Smooth muscle cell (in vitro differentiated cells): Measurements from ENCODE around the gene ZFP36L2. TPM values are rescaled to one million over a fixed set of nuclear protein-coding genes. Genes with fewer than 3 reads are reported as not detected.

Experiments used
- DNase-seq: peaks from one replicate; lab custom pipeline; 2025; ENCODE audit not compliant: unreplicated experiment; lab: John Stamatoyannopoulos, UW
- H2AFZ ChIP-seq: fragments of 200-600 bp; sonication (generic); 2 replicates; pipeline ENCODE4 v1.6.0; 2016; ENCODE audit warnings: antibody characterized with exemption, low read depth, mild to moderate bottlenecking
- H3F3A ChIP-seq: fragments of 200-600 bp; sonication (generic); 2 replicates; pipeline ENCODE4 v1.6.0; 2017; ENCODE audit warnings: antibody characterized with exemption, low read depth
- H3K27ac ChIP-seq: fragments of 200-600 bp; sonication (generic); 2 replicates; pipeline ENCODE4 v1.5.1; 2016; ENCODE audit warnings: low read depth, mild to moderate bottlenecking
- H3K27me3 ChIP-seq: fragments of 200-600 bp; sonication (generic); 2 replicates; pipeline ENCODE4 v1.6.1; 2016; ENCODE audit warnings: low read depth, mild to moderate bottlenecking
- H3K36me3 ChIP-seq: fragments of 200-600 bp; sonication (generic); 2 replicates; pipeline ENCODE4 v1.5.1; 2016; ENCODE audit warnings: low read depth
- H3K4me1 ChIP-seq: fragments of 200-600 bp; sonication (generic); 2 replicates; pipeline ENCODE4 v1.5.1; 2016; ENCODE audit warnings: low read depth
- H3K4me2 ChIP-seq: fragments of 200-600 bp; sonication (generic); 2 replicates; pipeline ENCODE4 v1.6.0; 2016; ENCODE audit warnings: mild to moderate bottlenecking
- H3K4me3 ChIP-seq: fragments of 200-600 bp; sonication (generic); 2 replicates; pipeline ENCODE4 v1.5.1; 2016; ENCODE audit warnings: mild to moderate bottlenecking
- H3K79me2 ChIP-seq: fragments of 200-600 bp; sonication (generic); 2 replicates; pipeline ENCODE4 v1.6.0; 2016; ENCODE audit warnings: low read depth, mild to moderate bottlenecking
- H3K9ac ChIP-seq: fragments of 200-600 bp; sonication (generic); 2 replicates; pipeline ENCODE4 v1.6.0; 2016; ENCODE audit warnings: low read depth
- H3K9me3 ChIP-seq: fragments of 200-600 bp; sonication (generic); replicated peaks from 2 replicates; pipeline ENCODE4 v1.5.1; 2016; ENCODE audit warnings: low read depth
- H4K20me1 ChIP-seq: fragments of 200-600 bp; sonication (generic); 2 replicates; pipeline ENCODE4 v1.6.0; 2016; ENCODE audit warnings: low read depth
- WGBS: methylation state at CpG from one replicate; pipeline ENCODE4 v1.1.7; 2016; ENCODE audit warnings: low lambda C conversion rate; 5-methylcytosine and 5-hydroxymethylcytosine counted together
- polyA plus RNA-seq: library from polyadenylated mRNA; unstranded; fragments of >200 nt; fragmentation: Nextera tagmentation; extraction: Ambion mirVana; gene quantifications from 2 replicates; pipeline ENCODE4 v1.2.1, GENCODE V29; 2016
- total RNA-seq: library from RNA; depleted of rRNA; stranded (reverse); fragments of >200 nt; gene quantifications from 2 replicates; pipeline ENCODE4 v1.2.3, GENCODE V29; 2014
- TF ChIP-seq, protein P1 (sequence below): fragments of 200-600 bp; sonication (generic); IDR thresholded peaks from 2 replicates; pipeline ENCODE4 v1.5.1; 2017; ENCODE audit warnings: borderline replicate concordance, mild to moderate bottlenecking, antibody characterized with exemption; ENCODE audit not compliant: insufficient read depth, poor library complexity, severe bottlenecking

ZFP36L2 gene
- total and polyA plus RNA-seq, 2 experiments from 2014 or later, result 7.1 to 25.8 TPM

DNA sequence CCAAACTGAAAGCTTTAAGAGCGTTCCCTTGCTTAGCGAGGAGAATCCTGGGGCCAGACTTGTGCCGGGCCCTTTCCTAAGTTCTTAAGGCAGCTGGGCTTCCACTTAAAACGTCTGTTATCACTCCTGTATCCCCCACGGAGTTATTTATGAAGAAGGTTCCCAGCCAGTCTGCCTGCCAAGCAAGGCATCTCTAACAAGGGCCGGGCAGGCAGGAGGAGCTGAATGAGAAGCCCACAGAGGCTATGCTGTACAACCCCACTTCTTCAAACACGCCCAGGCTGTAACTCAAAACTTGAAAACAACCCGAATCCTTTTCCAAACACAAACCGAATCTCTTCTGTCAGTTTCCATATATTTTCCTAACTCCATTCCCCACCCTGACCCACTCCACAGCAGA is 39.0 kb upstream of the ZFP36L2 start:
- Histone ChIP-seq H3K4me3 (no peak overlapping the region), H3K4me2 (peak overlapping the region; percentile 52), H4K20me1 (no peaks in the 10 kb centered on the region), H3F3A (peaks cover 20% of the 10 kb centered on the region), H3K36me3 (no peaks in the 10 kb centered on the region), H3K9ac (peak overlapping the region; percentile 10), H3K4me1 (peaks cover 22% of the 10 kb centered on the region), H3K79me2 (no peaks in the 10 kb centered on the region), H2AFZ (peak overlapping the region; percentile 0), H3K9me3 (no peaks in the 10 kb centered on the region), H3K27me3 (no peaks in the 10 kb centered on the region), H3K27ac (peak overlapping the region; percentile 61)
- no peak for DNase-seq
- 20% methylated on average over 9 of the region's 9 CpGs for WGBS
- TF ChIP-seq, protein P1, sequence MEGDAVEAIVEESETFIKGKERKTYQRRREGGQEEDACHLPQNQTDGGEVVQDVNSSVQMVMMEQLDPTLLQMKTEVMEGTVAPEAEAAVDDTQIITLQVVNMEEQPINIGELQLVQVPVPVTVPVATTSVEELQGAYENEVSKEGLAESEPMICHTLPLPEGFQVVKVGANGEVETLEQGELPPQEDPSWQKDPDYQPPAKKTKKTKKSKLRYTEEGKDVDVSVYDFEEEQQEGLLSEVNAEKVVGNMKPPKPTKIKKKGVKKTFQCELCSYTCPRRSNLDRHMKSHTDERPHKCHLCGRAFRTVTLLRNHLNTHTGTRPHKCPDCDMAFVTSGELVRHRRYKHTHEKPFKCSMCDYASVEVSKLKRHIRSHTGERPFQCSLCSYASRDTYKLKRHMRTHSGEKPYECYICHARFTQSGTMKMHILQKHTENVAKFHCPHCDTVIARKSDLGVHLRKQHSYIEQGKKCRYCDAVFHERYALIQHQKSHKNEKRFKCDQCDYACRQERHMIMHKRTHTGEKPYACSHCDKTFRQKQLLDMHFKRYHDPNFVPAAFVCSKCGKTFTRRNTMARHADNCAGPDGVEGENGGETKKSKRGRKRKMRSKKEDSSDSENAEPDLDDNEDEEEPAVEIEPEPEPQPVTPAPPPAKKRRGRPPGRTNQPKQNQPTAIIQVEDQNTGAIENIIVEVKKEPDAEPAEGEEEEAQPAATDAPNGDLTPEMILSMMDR, result no peak

- DNase-seq, result peak; percentile 23
- H3F3A ChIP-seq, result peaks cover 18% of the 10 kb centered on the region
- peaks cover 22% of the 10 kb centered on the region for H3K4me1 ChIP-seq
- H2AFZ ChIP-seq, result peak overlapping the region; percentile 0
- H3K27ac ChIP-seq, result peak overlapping the region; percentile 61
- H3K9ac ChIP-seq, result peak overlapping the region; percentile 10
- H3K27me3 ChIP-seq, result no peaks in the 10 kb centered on the region
- peak overlapping the region; percentile 52 for H3K4me2 ChIP-seq
- WGBS, result 25% methylated on average over 5 of the region's 5 CpGs
- no peaks in the 10 kb centered on the region for H3K9me3 ChIP-seq
- H4K20me1 ChIP-seq, result no peaks in the 10 kb centered on the region
- no peaks in the 10 kb centered on the region for H3K36me3 ChIP-seq
- H3K4me3 ChIP-seq, result no peak overlapping the region
- H3K79me2 ChIP-seq, result no peaks in the 10 kb centered on the region
- TF ChIP-seq, protein P1, result no peak
These were observed 38.6 kb upstream of the ZFP36L2 start for GRCh38 chr2:43265001-43265400.

GRCh38 chr2:43262951-43263350 is 36.5 kb upstream of the ZFP36L2 start:
- Histone ChIP-seq H3K9ac (no peak overlapping the region), H3K27me3 (no peaks in the 10 kb centered on the region), H3K4me1 (peaks cover 8% of the 10 kb centered on the region), H3K36me3 (no peaks in the 10 kb centered on the region), H3K79me2 (no peaks in the 10 kb centered on the region), H3F3A (peaks cover 1% of the 10 kb centered on the region), H3K9me3 (no peaks in the 10 kb centered on the region), H2AFZ (no peak overlapping the region), H3K27ac (no peak overlapping the region), H4K20me1 (no peaks in the 10 kb centered on the region), H3K4me3 (no peak overlapping the region), H3K4me2 (no peak overlapping the region)
- 98% methylated on average over 6 of the region's 6 CpGs for WGBS
- no peak for DNase-seq
- TF ChIP-seq, protein P1, result no peak

DNA sequence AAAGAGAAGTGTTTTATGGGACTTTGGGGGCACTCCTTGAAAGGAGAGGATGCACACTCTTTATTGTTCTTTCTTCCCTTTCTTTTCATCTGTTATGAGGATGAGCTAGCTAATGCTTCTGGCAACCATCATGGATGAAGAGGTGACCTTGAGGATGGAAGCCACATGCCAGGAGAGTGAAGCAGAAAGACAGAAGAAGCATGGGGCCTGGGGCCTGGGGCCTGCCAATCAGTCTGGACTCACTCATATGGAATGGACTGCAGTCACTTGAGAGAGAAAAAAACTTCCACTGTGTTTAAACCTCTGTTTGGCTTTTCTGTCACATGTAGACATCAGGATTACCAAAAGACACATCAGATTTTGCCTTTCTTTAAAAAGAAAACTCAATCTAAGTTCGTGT is 35.8 kb upstream of the ZFP36L2 start:
- Histone ChIP-seq H3F3A (no peaks in the 10 kb centered on the region), H3K9me3 (no peaks in the 10 kb centered on the region), H3K79me2 (no peaks in the 10 kb centered on the region), H3K4me2 (no peak overlapping the region), H4K20me1 (no peaks in the 10 kb centered on the region), H3K4me1 (peaks cover 8% of the 10 kb centered on the region), H3K4me3 (no peak overlapping the region), H3K27me3 (no peaks in the 10 kb centered on the region), H3K36me3 (no peaks in the 10 kb centered on the region), H3K9ac (no peak overlapping the region), H2AFZ (no peak overlapping the region), H3K27ac (no peak overlapping the region)
- no peak for DNase-seq
- WGBS, result 83% methylated on average over 1 of the region's 1 CpG
- TF ChIP-seq, protein P1, result no peak
